Fibroblast of skin of scalp (primary cell): Measurements from ENCODE around the gene RCE1.

ENCODE experiments used
- DNase-seq: peaks from one replicate; pipeline ENCODE4 v3.0.0-alpha.2; 2013

The RCE1 gene

DNA sequence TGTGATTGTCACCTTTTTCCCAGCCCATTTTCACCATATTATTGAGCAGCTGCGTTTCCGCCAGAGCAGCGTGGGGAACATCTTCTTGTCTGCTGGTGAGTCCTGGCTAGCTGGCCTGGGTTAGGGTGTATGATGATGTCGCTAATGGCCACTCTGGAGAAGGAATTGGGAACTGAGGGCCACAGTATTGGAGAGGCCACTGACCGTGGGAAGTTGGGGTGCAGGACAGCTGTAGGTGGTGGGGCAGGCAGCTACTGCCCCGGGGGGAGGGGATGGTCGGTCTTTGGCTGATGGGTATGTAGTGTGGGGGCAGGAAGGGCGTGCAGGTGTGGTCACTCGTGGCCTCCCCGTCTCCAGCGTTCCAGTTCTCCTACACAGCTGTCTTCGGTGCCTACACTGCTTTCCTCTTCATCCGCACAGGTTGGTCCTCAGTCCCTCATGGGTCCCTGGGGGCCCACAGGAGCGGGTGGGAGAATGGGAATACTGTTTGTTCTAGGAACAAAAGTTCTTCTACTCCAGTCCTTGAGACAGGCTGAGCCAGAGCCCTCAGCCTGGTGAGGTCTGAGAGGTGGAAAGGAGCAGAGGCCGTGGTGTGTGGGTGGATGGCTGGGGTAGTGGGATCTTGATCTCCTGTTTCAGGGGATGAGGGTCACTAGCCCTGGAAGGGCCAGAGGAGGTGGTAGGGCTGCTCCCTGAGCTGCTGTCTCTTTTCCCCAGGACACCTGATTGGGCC, 2.1 kb downstream of the RCE1 start:
- DNase-seq = no peak

DNA sequence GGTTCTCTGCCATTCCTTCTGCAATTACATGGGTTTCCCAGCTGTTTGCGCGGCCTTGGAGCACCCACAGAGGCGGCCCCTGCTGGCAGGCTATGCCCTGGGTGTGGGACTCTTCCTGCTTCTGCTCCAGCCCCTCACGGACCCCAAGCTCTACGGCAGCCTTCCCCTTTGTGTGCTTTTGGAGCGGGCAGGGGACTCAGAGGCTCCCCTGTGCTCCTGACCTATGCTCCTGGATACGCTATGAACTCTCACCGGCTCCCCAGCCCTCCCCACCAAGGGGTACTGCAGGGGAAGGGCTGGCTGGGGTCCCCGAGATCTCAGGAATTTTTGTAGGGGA, 2.6 kb downstream of the RCE1 start:
- no peak for DNase-seq

DNA sequence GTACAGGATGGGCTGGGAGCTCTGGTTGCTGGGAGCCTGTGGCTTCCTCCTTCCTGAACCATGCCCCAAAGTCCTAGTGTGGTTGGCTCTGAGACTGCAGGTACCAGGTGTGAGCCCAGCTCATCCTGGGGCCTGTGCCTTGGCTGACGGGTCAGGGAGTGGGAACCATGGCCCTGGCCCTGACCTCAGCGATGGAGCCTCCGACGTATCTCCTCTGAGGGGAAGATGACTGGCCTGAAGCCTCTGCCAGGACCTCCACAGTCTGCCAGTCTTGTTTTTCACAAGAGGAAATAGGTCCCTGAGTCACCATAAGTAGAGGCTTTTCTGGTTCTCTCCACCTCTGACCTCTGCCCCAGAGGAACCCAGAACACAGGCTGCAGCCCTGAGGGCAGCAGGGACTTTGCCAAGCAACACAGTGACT, 3.4 kb downstream of the RCE1 start:
- DNase-seq = no peak

GRCh38 chr11:66847461-66848232, 4.4 kb downstream of the RCE1 start:
- no peak for DNase-seq

- no peak for DNase-seq
These were observed 5.6 kb downstream of the RCE1 start for GRCh38 chr11:66848671-66849500.

- no peak for DNase-seq
These were observed 6.4 kb downstream of the RCE1 start for GRCh38 chr11:66849501-66850234.

- no peak for DNase-seq
These were observed 7.0 kb downstream of the RCE1 start for GRCh38 chr11:66850235-66850587.

- no peak for DNase-seq
These were observed 7.5 kb downstream of the RCE1 start for GRCh38 chr11:66850588-66851238.

DNA sequence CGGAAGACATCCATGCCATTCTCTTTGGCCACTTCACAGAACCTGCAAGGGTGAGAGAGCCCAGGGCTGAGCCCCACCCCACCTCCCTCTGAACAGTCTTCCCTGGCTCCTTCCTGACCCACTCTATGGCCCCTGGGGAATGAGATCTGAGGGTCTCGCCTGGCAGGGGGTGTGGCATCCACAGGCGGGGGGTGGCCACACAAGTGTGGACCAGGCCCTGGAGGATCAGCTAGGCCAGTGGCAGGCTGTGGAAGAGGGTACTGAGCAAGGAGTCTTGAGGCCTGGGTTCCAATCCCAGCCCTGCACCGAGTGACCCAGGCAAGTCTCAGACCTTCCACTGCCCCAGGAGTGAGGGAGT, 8.0 kb downstream of the RCE1 start:
- DNase-seq = no peak

DNA sequence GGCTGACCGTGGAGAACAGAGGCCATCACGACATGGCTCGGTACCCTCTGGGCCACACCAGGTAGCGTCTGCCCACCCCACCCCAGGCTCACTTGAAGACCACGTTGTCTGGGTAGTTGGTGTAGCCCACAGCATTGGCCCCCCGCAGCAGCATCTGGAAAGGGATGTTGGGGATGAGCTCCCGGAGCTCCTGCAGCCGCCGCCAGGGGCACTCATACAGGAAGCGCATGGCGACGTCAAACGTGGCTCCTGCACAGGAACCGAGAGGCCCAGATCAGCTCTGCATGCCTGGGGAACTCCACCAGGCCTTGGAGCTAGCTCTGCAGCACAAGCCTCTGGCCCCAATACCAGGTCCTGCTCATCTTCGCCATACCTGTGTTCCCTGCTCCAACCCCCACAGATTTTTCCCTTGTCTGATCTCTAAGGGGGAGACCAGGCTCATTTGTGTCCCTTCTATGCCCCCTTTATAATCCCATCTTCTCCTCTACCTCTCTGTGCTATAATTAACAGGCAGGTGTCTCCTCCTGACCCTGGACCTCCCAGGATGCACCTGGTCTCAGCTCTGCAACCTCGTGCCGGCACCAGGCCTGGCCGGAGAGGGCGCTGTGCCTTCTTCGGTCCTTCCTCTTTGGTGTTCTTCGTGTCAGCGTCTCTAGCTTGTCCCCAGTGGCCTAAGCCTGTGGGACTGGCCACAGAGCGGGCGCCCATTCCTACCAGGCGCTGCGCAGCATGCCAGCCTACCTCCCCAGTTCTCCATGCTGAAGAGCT, 8.6 kb downstream of the RCE1 start:
- DNase-seq = peak; percentile 27

GRCh38 chr11:66852466-66853241, 9.4 kb downstream of the RCE1 start:
- DNase-seq = no peak

DNA sequence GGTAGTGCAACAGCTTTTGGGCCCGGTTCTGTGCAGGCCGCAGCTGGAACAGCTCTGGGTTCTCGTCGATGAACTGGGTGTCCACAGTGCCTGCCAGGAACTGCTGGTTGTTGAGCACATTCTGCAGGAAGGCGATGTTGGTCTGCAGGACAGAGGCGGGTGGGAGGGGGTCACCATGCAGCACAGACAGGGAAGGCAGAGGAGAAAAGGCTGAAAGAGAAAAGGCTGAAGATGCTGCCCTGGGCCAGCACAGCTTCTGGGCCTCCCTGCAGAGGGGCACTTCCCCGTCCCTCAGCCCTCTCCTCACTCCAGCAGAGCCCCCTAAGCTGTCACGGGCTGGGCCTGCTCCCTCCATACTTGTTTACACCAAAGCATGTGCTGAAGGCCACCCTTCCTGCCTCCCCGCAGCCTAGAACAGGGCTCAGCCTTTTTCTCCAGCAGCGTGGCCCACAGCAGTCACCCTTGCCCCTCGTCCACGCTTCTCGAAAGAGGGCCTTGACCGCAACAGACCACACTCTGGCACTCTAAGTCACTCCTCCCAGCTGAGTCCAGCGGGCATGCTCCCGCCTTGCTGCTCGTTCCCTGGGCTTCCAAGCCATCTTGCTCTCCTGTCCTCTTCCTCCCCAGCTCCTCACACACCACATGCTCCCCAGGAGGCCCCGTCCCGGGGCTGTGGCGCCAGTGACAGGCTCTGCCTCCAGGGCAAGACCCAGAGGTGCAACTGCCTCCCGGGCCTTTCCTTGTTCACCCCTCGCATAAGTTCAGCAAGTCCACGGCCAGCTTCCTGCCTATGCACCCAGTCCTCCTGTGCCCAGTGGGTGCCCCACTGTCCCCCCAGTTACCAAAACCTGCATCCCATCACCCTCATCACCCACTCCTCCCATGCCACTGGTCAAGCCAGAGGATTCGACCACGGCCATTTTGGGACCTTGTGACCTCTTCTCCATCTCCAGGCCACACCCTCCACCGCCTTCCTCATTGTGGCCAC, 10.3 kb downstream of the RCE1 start:
- DNase-seq = no peak

GRCh38 chr11:66854231-66854661, 11.0 kb downstream of the RCE1 start:
- no peak for DNase-seq

GRCh38 chr11:66854729-66855211, 11.5 kb downstream of the RCE1 start:
- DNase-seq = no peak

DNA sequence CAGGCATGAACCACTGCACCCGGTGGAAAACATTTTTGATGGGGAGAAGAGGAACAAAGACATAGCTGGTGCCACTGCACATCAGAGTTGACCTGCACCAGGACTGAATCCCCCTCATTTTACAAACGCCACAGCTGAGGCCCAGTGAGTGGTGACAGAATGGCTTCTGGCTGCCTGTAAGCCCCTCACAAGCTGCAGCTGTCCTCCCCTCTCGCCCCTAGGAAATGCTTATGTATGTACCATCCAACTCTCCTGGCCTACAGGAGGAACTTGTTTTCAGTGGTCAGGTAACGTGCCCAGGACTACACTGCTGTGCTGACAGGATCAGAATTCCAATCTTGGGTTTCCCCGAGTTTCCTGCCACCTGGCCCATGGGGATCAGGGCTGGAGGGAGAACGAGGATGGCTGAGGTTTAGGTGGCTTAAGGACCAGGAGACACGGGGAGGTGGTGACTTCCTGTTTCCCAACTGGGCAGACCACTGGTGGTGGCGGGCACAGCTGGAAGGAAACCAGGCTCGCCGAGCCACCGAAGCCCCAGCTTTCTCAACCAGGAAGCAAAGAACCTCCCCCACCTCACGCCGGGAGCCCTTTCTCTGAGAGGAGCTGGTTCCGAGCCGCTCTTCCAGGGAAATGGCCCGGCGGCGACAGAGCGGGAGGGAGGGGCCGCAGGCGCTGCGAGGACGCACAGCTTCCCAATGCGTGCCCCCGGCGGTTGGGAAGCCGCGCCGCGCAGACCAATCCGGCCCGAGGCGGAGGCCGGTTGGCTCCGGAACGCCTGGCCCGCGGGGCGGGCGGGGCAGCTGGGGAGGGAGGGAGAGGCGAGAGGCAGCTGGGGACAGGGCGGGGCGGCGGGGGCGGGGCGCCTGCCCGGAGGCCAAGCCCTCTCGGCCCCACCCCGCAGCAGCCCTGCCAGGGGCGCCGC, 12.6 kb downstream of the RCE1 start:
- DNase-seq = peak; percentile 94

DNA sequence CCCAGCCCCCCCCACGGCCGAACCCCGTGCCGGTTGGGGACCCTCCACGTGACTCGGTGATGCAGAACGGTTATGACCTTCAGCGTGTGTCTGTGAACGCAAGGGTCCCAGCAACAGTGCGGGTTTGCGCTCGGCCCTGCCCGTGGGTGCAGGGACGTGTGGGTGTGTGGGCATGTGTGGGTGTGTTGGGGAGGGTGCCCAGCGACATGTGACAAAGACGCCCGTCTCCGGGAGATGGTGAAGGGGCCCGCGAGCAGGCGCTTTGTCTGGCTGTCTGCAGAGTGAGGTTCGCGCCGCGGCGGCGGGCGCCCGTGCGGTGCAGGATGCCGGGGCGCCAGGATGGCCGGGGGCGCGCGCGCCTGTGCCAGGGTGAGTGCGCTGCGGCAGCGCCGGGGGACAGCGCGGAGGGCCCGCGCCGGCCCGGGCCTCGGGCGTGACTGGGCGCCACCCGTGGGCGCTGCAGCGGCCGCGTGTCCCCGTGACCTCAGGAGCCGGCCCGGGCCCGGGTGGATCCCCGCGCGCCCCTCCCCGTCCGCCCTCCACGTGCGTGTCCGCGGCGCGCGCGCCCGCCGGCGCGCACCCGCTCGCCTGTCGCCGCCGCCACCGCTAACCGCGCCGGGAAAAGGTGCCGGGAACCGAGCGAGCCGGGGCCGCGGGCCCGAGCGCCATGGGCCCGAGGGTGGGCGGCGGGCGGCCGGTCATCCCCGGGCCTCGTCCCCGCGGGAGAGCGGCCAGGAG, 13.4 kb downstream of the RCE1 start, which contains the start of gene LRFN4:
LRFN4 (plus strand) TSS at position 569 of the 738 bp plus-strand sequence. CDS start 681 bp downstream, outside the sequence.
- DNase-seq = no peak
